Measurements from ENCODE around the gene SAMD4B. TPM values are rescaled to one million over a fixed set of nuclear protein-coding genes. Genes with fewer than 3 reads are reported as not detected.

Gene SAMD4B
- total RNA-seq, 6 experiments from 2014 or later = 23.0 to 45.6 (median 31.6) TPM

DNA sequence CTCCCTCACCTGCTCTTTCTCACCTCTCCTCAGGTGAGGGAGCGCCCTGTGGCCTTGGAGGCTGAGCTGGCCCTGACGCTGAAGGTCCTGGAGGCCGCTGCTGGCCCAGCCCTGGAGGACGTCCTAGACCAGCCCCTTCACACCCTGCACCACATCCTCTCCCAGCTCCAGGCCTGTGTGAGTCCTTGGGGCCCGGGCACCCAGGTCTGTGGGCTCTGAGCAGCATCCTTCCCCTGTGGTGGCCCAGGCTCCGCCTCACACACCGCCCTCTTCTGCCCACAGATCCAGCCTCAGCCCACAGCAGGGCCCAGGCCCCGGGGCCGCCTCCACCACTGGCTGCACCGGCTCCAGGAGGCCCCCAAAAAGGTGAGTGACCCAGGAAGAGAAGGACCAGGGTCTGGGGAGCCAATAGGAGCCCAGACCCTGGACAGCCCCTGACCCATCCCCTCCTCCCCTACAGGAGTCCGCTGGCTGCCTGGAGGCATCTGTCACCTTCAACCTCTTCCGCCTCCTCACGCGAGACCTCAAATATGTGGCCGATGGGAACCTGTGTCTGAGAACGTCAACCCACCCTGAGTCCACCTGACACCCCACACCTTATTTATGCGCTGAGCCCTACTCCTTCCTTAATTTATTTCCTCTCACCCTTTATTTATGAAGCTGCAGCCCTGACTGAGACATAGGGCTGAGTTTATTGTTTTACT is 44.1 kb upstream of the SAMD4B start:
- TF ChIP-seq POLR2A (IDR thresholded peaks at IDR 0.05) = no peak
- TF ChIP-seq, protein P1, sequence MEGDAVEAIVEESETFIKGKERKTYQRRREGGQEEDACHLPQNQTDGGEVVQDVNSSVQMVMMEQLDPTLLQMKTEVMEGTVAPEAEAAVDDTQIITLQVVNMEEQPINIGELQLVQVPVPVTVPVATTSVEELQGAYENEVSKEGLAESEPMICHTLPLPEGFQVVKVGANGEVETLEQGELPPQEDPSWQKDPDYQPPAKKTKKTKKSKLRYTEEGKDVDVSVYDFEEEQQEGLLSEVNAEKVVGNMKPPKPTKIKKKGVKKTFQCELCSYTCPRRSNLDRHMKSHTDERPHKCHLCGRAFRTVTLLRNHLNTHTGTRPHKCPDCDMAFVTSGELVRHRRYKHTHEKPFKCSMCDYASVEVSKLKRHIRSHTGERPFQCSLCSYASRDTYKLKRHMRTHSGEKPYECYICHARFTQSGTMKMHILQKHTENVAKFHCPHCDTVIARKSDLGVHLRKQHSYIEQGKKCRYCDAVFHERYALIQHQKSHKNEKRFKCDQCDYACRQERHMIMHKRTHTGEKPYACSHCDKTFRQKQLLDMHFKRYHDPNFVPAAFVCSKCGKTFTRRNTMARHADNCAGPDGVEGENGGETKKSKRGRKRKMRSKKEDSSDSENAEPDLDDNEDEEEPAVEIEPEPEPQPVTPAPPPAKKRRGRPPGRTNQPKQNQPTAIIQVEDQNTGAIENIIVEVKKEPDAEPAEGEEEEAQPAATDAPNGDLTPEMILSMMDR (IDR thresholded peaks at IDR 0.05) = no peak
- H3K4me1 ChIP-seq = no peaks in the 10 kb centered on the region
- DNase-seq (peak in 1 of 3 donors; percentile 60), ATAC-seq (peak; percentile 40 to 70 (median 64))
- no peaks in the 10 kb centered on the region for H3K9me3 ChIP-seq
- H3K27me3 ChIP-seq = no peaks in the 10 kb centered on the region
- H3K27ac ChIP-seq = no peak overlapping the region
- H3K4me3 ChIP-seq = no peak overlapping the region
- 38% methylated on average over 9 of the region's 17 CpGs for WGBS (ENCODE audit: insufficient coverage, low coverage, low lambda C conversion rate, missing lambda C conversion rate)
- intact Hi-C loops (cut with DNase I) = no loop called here
- H3K36me3 ChIP-seq = no peaks in the 10 kb centered on the region

DNA sequence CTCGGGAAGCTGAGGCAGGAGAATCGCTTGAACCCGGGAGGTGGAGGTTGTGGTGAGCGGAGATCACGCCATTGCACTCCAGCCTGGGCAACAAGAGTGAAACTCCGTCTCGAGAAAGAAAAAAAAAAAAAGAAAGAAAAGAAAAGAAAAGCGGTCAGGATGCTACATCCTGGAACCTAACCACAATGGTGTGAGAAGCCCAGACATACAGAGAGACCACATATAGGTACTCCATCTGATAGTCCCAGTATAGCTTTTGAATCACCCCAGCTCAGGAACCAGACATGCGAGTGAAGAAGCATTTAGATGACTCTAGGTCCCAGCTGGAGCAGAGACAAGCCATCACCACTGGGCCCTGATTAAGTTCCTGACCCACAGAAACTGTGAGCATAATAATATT is 42.8 kb upstream of the SAMD4B start:
- Histone ChIP-seq H3K9me3 (no peaks in the 10 kb centered on the region), H3K27me3 (no peaks in the 10 kb centered on the region), H3K36me3 (no peaks in the 10 kb centered on the region), H3K4me1 (no peaks in the 10 kb centered on the region), H3K4me3 (no peak overlapping the region), H3K27ac (no peak overlapping the region)
- TF ChIP-seq, protein P1 (IDR thresholded peaks at IDR 0.05) = no peak
- TF ChIP-seq POLR2A (IDR thresholded peaks at IDR 0.05) = no peak
- WGBS (ENCODE audit: insufficient coverage, low coverage, low lambda C conversion rate, missing lambda C conversion rate) = 66% methylated on average over 8 of the region's 9 CpGs
- ATAC-seq = no peak
- no peak for DNase-seq
- intact Hi-C loops (cut with DNase I) = no loop called here

DNA sequence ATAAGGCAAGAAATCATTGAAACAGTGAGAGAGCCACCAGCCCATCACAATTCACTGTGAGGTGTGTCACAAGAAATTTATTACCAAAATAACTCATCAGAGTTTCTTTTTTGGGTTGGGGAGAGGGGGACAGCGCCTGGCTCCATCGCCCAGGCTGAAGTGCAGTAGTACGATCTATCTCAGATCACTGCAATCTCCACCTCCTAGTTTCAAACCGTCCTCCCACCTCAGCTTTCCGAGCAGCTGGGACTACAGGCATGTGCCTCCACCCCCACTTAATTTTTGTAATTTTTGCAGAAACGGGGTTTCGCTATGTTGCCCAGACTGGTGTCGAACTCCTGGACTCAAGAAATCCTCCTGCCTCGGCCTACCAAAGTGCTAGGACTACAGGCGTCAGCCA is 42.4 kb upstream of the SAMD4B start:
- no peaks in the 10 kb centered on the region for H3K27me3 ChIP-seq
- DNase-seq = no peak
- intact Hi-C loops (cut with DNase I) = no loop called here
- H3K27ac ChIP-seq = no peak overlapping the region
- no peaks in the 10 kb centered on the region for H3K4me1 ChIP-seq
- no peaks in the 10 kb centered on the region for H3K36me3 ChIP-seq
- H3K9me3 ChIP-seq = no peaks in the 10 kb centered on the region
- 78% methylated on average over 5 of the region's 10 CpGs for WGBS (ENCODE audit: insufficient coverage, low coverage, low lambda C conversion rate, missing lambda C conversion rate)
- TF ChIP-seq, protein P1 (IDR thresholded peaks at IDR 0.05) = no peak
- TF ChIP-seq POLR2A (IDR thresholded peaks at IDR 0.05) = no peak
- ATAC-seq = no peak
- H3K4me3 ChIP-seq = no peak overlapping the region

DNA sequence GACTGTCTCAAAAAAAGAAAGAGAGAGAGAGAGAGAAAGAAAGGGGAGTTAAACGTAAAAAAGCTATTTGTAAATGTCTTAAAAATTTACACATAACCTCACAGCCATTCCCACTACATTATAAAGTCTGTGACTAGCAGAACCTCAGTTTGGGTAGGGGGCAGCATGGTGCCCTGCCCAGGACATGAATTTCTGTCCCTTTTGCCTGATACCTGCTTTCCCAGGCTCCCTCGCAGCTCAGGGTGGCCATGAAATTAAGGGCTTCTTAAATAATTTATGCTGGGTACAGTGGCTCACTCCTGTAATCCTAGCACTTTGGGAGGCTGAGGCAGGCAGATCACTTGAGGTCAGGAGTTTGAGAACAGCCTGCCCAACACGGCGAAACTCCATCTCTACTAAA is 41.2 kb upstream of the SAMD4B start:
- intact Hi-C loops (cut with DNase I) = no loop called here
- no peaks in the 10 kb centered on the region for H3K27me3 ChIP-seq
- H3K4me1 ChIP-seq = no peaks in the 10 kb centered on the region
- 40% methylated on average over 1 of the region's 4 CpGs for WGBS (ENCODE audit: insufficient coverage, low coverage, low lambda C conversion rate, missing lambda C conversion rate)
- H3K4me3 ChIP-seq = no peak overlapping the region
- no peak for DNase-seq
- no peaks in the 10 kb centered on the region for H3K36me3 ChIP-seq
- ATAC-seq = no peak
- no peak for TF ChIP-seq POLR2A (IDR thresholded peaks at IDR 0.05)
- TF ChIP-seq, protein P1 (IDR thresholded peaks at IDR 0.05) = no peak
- H3K27ac ChIP-seq = no peak overlapping the region
- no peaks in the 10 kb centered on the region for H3K9me3 ChIP-seq
